SK-N-SH (cell line): ENCODE measurements around the gene TBC1D1. TPM values are rescaled to one million over a fixed set of nuclear protein-coding genes. Genes with fewer than 3 reads are reported as not detected.

Experiments used
- CTCF ChIA-PET: fragments of 300-600, 350-600 bp; formaldehyde crosslinking; extraction: SDS; loops from one replicate; lab custom pipeline; 2021; lab: Yijun Ruan, JAX
- POLR2A ChIA-PET: fragments of 350-600 bp; sonication (Branson Sonifier 250); formaldehyde crosslinking; extraction: SDS; loops from one replicate; lab custom pipeline; 2020; ENCODE audit warnings: antibody characterized with exemption, inconsistent platforms; lab: Yijun Ruan, JAX
- DNase-seq: peaks from one replicate; pipeline ENCODE4 v3.0.0; 2012
- H2AFZ ChIP-seq: fragments of 200-600 bp; sonication (generic); 2 replicates; pipeline ENCODE4 v1.8.1; 2016; ENCODE audit warnings: antibody characterized with exemption, mild to moderate bottlenecking, low read depth
- H3F3A ChIP-seq: fragments of 200-600 bp; sonication (generic); replicated peaks from 2 replicates; pipeline ENCODE3; 2016; ENCODE audit warnings: antibody characterized with exemption, mild to moderate bottlenecking; ENCODE audit not compliant: insufficient read depth
- H3K27ac ChIP-seq, 2 experiments: fragments of 200-500 bp in 1 of 2; fragments of 200-600 bp in 1 of 2; sonication (Bioruptor generic) in 1 of 2; sonication (generic), shearing (Covaris generic) in 1 of 2; 2 replicates each; pipeline versions ENCODE4 v1.5.1 to v1.6.1; 2014 to 2016; ENCODE audit warnings: low read depth in 2 of 2, inconsistent platforms in 1 of 2, low read length in 1 of 2, mild to moderate bottlenecking in 1 of 2, mixed read lengths in 1 of 2
- H3K27me3 ChIP-seq: fragments of 200-600 bp; sonication (generic), shearing (Covaris generic); 2 replicates; pipeline ENCODE4 v1.6.1; 2016; ENCODE audit warnings: mixed run types; ENCODE audit not compliant: insufficient read depth
- H3K36me3 ChIP-seq, 2 experiments: fragments of 200-500 bp in 1 of 2; fragments of 200-600 bp in 1 of 2; sonication (Bioruptor generic) in 1 of 2; sonication (generic) in 1 of 2; replicated peaks in 1 of 2; 2 replicates each; pipeline versions ENCODE3 to v1.5.1; 2014 to 2016; ENCODE audit warnings: low read length in 1 of 2, mild to moderate bottlenecking in 1 of 2; ENCODE audit not compliant: insufficient read depth in 2 of 2, control insufficient read depth in 1 of 2
- H3K4me1 ChIP-seq, 2 experiments: fragments of 200-500 bp in 1 of 2; fragments of 200-600 bp in 1 of 2; sonication (Bioruptor generic) in 1 of 2; sonication (generic), shearing (Covaris generic) in 1 of 2; 2 replicates each; pipeline versions ENCODE4 v1.5.1 to v1.6.1; 2014 to 2016; ENCODE audit warnings: low read depth in 1 of 2, low read length in 1 of 2, mixed run types in 1 of 2; ENCODE audit not compliant: insufficient read depth in 2 of 2, control insufficient read depth in 1 of 2
- H3K4me2 ChIP-seq: fragments of 200-600 bp; sonication (generic), shearing (Covaris generic); 2 replicates; pipeline ENCODE4 v1.6.1; 2017; ENCODE audit warnings: mixed run types
- H3K4me3 ChIP-seq, 2 experiments: fragments of 200-500 bp in 1 of 2; fragments of 200-600 bp in 1 of 2; sonication (Bioruptor generic) in 1 of 2; sonication (generic), shearing (Covaris generic) in 1 of 2; 2 replicates each; pipeline versions ENCODE4 v1.5.1 to v1.8.1; 2014 to 2016; ENCODE audit warnings: low read depth in 2 of 2, inconsistent platforms in 1 of 2, low read length in 1 of 2, mild to moderate bottlenecking in 1 of 2, mixed read lengths in 1 of 2, moderate library complexity in 1 of 2
- H3K79me2 ChIP-seq: fragments of 200-600 bp; sonication (generic); 2 replicates; pipeline ENCODE4 v1.8.1; 2017; ENCODE audit warnings: mild to moderate bottlenecking; ENCODE audit not compliant: insufficient read depth
- H3K9ac ChIP-seq: fragments of 200-600 bp; sonication (generic); 2 replicates; pipeline ENCODE4 v1.6.1; 2017; ENCODE audit warnings: mixed run types
- H3K9me2 ChIP-seq: fragments of 200-600 bp; sonication (generic); 2 replicates; pipeline ENCODE4 v1.6.1; 2017; ENCODE audit warnings: mixed run types
- H3K9me3 ChIP-seq: fragments of 200-600 bp; sonication (generic); 2 replicates; pipeline ENCODE4 v1.6.1; 2017; ENCODE audit warnings: mixed run types, mild to moderate bottlenecking, moderate library complexity
- H4K20me1 ChIP-seq: fragments of 200-600 bp; sonication (generic); 2 replicates; pipeline ENCODE4 v1.6.1; 2017; ENCODE audit warnings: mild to moderate bottlenecking, mixed run types; ENCODE audit not compliant: insufficient read depth
- CHD2 ChIP-seq: fragments of 150-350 bp; IDR thresholded peaks from 2 replicates; pipeline ENCODE4 v1.6.1; 2018; ENCODE audit warnings: low read length; ENCODE audit not compliant: partially characterized antibody
- EZH2phosphoT487 ChIP-seq: fragments of 200-600 bp; sonication (generic); IDR thresholded peaks from 2 replicates; pipeline ENCODE4 v1.6.1; 2017; ENCODE audit warnings: low read depth, mixed run types, mild to moderate bottlenecking, antibody characterized with exemption, moderate library complexity, borderline replicate concordance
- GABPA ChIP-seq: IDR thresholded peaks from 2 replicates; pipeline ENCODE4 v1.4.0; 2012; ENCODE audit warnings: low read depth, mild to moderate bottlenecking
- IRF3 ChIP-seq: fragments of 150-350 bp; IDR thresholded peaks from 2 replicates; pipeline ENCODE4 v1.6.1; 2016; ENCODE audit warnings: mild to moderate bottlenecking, low read depth, low read length
- MAX ChIP-seq: IDR thresholded peaks from 2 replicates; pipeline ENCODE4 v1.4.0; 2012; ENCODE audit warnings: low read depth
- MXI1 ChIP-seq: IDR thresholded peaks from 2 replicates; pipeline ENCODE4 v1.6.1; 2012; ENCODE audit warnings: mild to moderate bottlenecking, low read depth, low read length, improper control_type of control experiment
- NFIC ChIP-seq: IDR thresholded peaks from 2 replicates; pipeline ENCODE4 v1.4.0; 2012; ENCODE audit warnings: borderline replicate concordance
- NRF1 ChIP-seq: IDR thresholded peaks from 2 replicates; pipeline ENCODE4 v1.6.1; 2012; ENCODE audit warnings: low read depth, mild to moderate bottlenecking, low read length
- PBX3 ChIP-seq: IDR thresholded peaks from 2 replicates; pipeline ENCODE4; 2012
- POLR2AphosphoS5 ChIP-seq: IDR thresholded peaks from 2 replicates; pipeline ENCODE4 v1.6.1; 2012; ENCODE audit warnings: low read depth, low read length
- REST ChIP-seq: IDR thresholded peaks from 2 replicates; pipeline ENCODE4 v1.6.1; 2012; ENCODE audit warnings: mild to moderate bottlenecking, low read depth, low read length, moderate library complexity
- SIN3A ChIP-seq: IDR thresholded peaks from 2 replicates; pipeline ENCODE4 v1.6.1; 2012; ENCODE audit warnings: low read depth, mild to moderate bottlenecking, low read length, moderate library complexity, borderline replicate concordance
- SMC3 ChIP-seq: IDR thresholded peaks from 2 replicates; pipeline ENCODE4 v1.6.1; 2012; ENCODE audit warnings: low read depth, low read length, improper control_type of control experiment
- TCF12 ChIP-seq: IDR thresholded peaks from 2 replicates; pipeline ENCODE4 v1.4.0; 2012
- TEAD4 ChIP-seq: IDR thresholded peaks from 2 replicates; pipeline ENCODE4 v1.4.0; 2012; ENCODE audit warnings: mild to moderate bottlenecking, borderline replicate concordance; ENCODE audit not compliant: insufficient read depth
- USF1 ChIP-seq: IDR thresholded peaks from 2 replicates; pipeline ENCODE4 v1.4.0; 2012; ENCODE audit warnings: low read depth, borderline replicate concordance
- YY1 ChIP-seq: IDR thresholded peaks from 2 replicates; pipeline ENCODE4 v1.4.0; 2012; ENCODE audit warnings: low read depth, mild to moderate bottlenecking
- WGBS: methylation state at CpG from one replicate; pipeline ENCODE4 v1.1.6; 2017; ENCODE audit warnings: low lambda C conversion rate; 5-methylcytosine and 5-hydroxymethylcytosine counted together
- polyA plus RNA-seq, 3 experiments: library from polyadenylated mRNA; depleted of rRNA; stranded (reverse); fragments of >200 nt; gene quantifications; 2 replicates each; pipeline ENCODE4 v1.2.3, GENCODE V29; 2012

TBC1D1 gene
- polyA plus RNA-seq, 1 of the 3 experiments (the other 2 are of a cell fraction), result 29.8 TPM

- no peak overlapping the region for H3K9ac ChIP-seq
- no peak overlapping the region for H3K4me3 ChIP-seq
- H3K36me3 ChIP-seq, result peaks cover 7 to 10% of the 10 kb centered on the region in 2 experiments
- H3K79me2 ChIP-seq, result no peaks in the 10 kb centered on the region
- H4K20me1 ChIP-seq, result no peaks in the 10 kb centered on the region
- WGBS, result 91% methylated on average over 6 of the region's 7 CpGs
- H3K4me2 ChIP-seq, result no peak overlapping the region
- H3K27me3 ChIP-seq, result no peaks in the 10 kb centered on the region
- CTCF ChIA-PET, result interaction anchor here (0.5 to 1.6 kb wide), 2 partner anchors 10 to 1881 kb away, joined by 3 to 5 read pairs; no protein-coding TSS in a partner anchor
- POLR2A ChIA-PET, result no interaction called here
- no peak overlapping the region for H3K27ac ChIP-seq
- DNase-seq, result no peak
- H3K9me2 ChIP-seq, result no peaks in the 10 kb centered on the region
- H3K9me3 ChIP-seq, result no peaks in the 10 kb centered on the region
- no peak for TF ChIP-seq NFIC
- TF ChIP-seq POLR2AphosphoS5, result no peak
- TF ChIP-seq EZH2phosphoT487, result no peak
- TF ChIP-seq YY1, result no peak
- TF ChIP-seq SIN3A, result no peak
- TF ChIP-seq GABPA, result no peak
- no peak for TF ChIP-seq MAX
- no peak for TF ChIP-seq CHD2
- no peak for TF ChIP-seq MXI1
- TF ChIP-seq TEAD4, result no peak
- no peak for TF ChIP-seq SMC3
- TF ChIP-seq PBX3, result no peak
- no peak for TF ChIP-seq NRF1
- no peak for TF ChIP-seq TCF12
- no peak for TF ChIP-seq USF1
- TF ChIP-seq IRF3, result no peak
- TF ChIP-seq REST, result no peak
- TF ChIP-seq, all 33 proteins: peak for 0
- no peak overlapping the region for H2AFZ ChIP-seq
- peaks cover 6% of the 10 kb centered on the region for H3F3A ChIP-seq
- H3K4me1 ChIP-seq, result peaks cover 8 to 11% of the 10 kb centered on the region in 2 experiments; a peak in 2 of 4 replicates
Observed at GRCh38 chr4:38129460-38130227, 238.8 kb downstream of the TBC1D1 start.
